Endothelial cell of umbilical vein (primary cell): Measurements from ENCODE around the gene QSOX2. TPM values are rescaled to one million over a fixed set of nuclear protein-coding genes. Genes with fewer than 3 reads are reported as not detected.

ENCODE experiments used
- BruUV-seq: library from RNA; stranded (reverse); fragments of 400-500 nt; replicated peaks from 2 replicates; lab custom pipeline; 2021; lab: Mats Ljungman, UMichigan
- CTCF ChIA-PET: fragments of 300-600, 350-600 bp; sonication (Branson Sonifier 250); formaldehyde crosslinking; loops from one replicate; lab custom pipeline; 2021; ENCODE audit warnings: antibody characterized with exemption, inconsistent platforms; lab: Charles Lee
- POLR2A ChIA-PET: fragments of 300-600, 350-600 bp; sonication (Branson Sonifier 250); formaldehyde crosslinking; loops from one replicate; lab custom pipeline; 2021; ENCODE audit warnings: antibody characterized with exemption, inconsistent platforms; lab: Charles Lee
- DNase-seq: peaks from one replicate; pipeline ENCODE4 v3.0.0-alpha.2; 2011; ENCODE audit warnings: low read depth, low spot score
- FAIRE-seq: peaks from 2 replicates; lab custom pipeline; 2011; peaks lifted over from hg19 to GRCh38; lab: Jason Lieb, UNC
- H2AFZ ChIP-seq: 2 replicates; pipeline ENCODE4 v1.6.0; 2012; ENCODE audit warnings: low read depth, low read length, control low read depth, inconsistent platforms
- H3K27ac ChIP-seq: 2 replicates; pipeline ENCODE4 v1.5.1; 2011; ENCODE audit warnings: low read depth, mild to moderate bottlenecking, control low read depth, low read length, moderate library complexity; ENCODE audit not compliant: insufficient read depth
- H3K27me3 ChIP-seq, 2 experiments: 2 replicates each; pipeline versions ENCODE4 v1.6.0 to v1.6.1; 2011; ENCODE audit warnings: low read length in 2 of 2, mixed read lengths in 1 of 2; ENCODE audit not compliant: control insufficient read depth in 2 of 2, insufficient read depth in 2 of 2
- H3K36me3 ChIP-seq, 2 experiments: 2 replicates in 1 of 2; 3 replicates in 1 of 2; pipeline ENCODE4 v1.5.1; 2011; ENCODE audit warnings: low read length in 2 of 2, mild to moderate bottlenecking in 1 of 2, moderate library complexity in 1 of 2; ENCODE audit not compliant: control insufficient read depth in 2 of 2, insufficient read depth in 2 of 2; ENCODE audit errors: extremely low read depth in 1 of 2
- H3K4me1 ChIP-seq: 3 replicates; pipeline ENCODE4 v1.5.1; 2011; ENCODE audit warnings: mild to moderate bottlenecking, low read length; ENCODE audit not compliant: control insufficient read depth, insufficient read depth; ENCODE audit errors: extremely low read depth
- H3K4me2 ChIP-seq: 2 replicates; pipeline ENCODE4 v1.6.1; 2011; ENCODE audit warnings: low read length, control low read depth, mixed read lengths; ENCODE audit not compliant: insufficient read depth
- H3K4me3 ChIP-seq, 3 experiments: fragments of 200-600 bp in 1 of 3; sonication (generic), shearing (Covaris generic) in 1 of 3; replicated peaks in 1 of 3; 2 replicates each; pipeline ENCODE4 v1.5.1; 2011 to 2016; ENCODE audit warnings: control low read depth in 3 of 3, low read length in 3 of 3, mild to moderate bottlenecking in 2 of 3, inconsistent platforms in 1 of 3, low read depth in 1 of 3, moderate library complexity in 1 of 3; ENCODE audit not compliant: insufficient read depth in 1 of 3
- H3K79me2 ChIP-seq: 2 replicates; pipeline ENCODE4 v1.6.0; 2012; ENCODE audit warnings: low read length, inconsistent platforms; ENCODE audit not compliant: control insufficient read depth, insufficient read depth
- H3K9ac ChIP-seq: replicated peaks from 2 replicates; pipeline ENCODE3; 2011; ENCODE audit warnings: low read length, control low read depth; ENCODE audit not compliant: insufficient read depth; ENCODE audit errors: extremely low read depth
- H3K9me1 ChIP-seq: replicated peaks from 3 replicates; pipeline ENCODE4 v1.6.0; 2011; ENCODE audit warnings: mild to moderate bottlenecking, low read length; ENCODE audit not compliant: control insufficient read depth, insufficient read depth; ENCODE audit errors: extremely low read depth
- H3K9me3 ChIP-seq: replicated peaks from 2 replicates; pipeline ENCODE4 v1.5.1; 2012; ENCODE audit warnings: low read length, inconsistent platforms; ENCODE audit not compliant: control insufficient read depth, insufficient read depth
- H4K20me1 ChIP-seq: replicated peaks from 2 replicates; pipeline ENCODE3; 2011; ENCODE audit warnings: mild to moderate bottlenecking, low read length; ENCODE audit not compliant: control insufficient read depth, insufficient read depth; ENCODE audit errors: extremely low read depth
- EZH2 ChIP-seq: IDR thresholded peaks from 2 replicates; pipeline ENCODE4 v1.6.1; 2012; ENCODE audit warnings: borderline replicate concordance, low read depth, mild to moderate bottlenecking, moderate library complexity, low read length, inconsistent platforms; ENCODE audit not compliant: severe bottlenecking
- FOS ChIP-seq: IDR thresholded peaks from 2 replicates; pipeline ENCODE4 v1.6.1; 2011; ENCODE audit warnings: mild to moderate bottlenecking, low read length, moderate library complexity, borderline replicate concordance; ENCODE audit not compliant: insufficient read depth
- JUN ChIP-seq: IDR thresholded peaks from 2 replicates; pipeline ENCODE4 v1.6.1; 2011; ENCODE audit warnings: borderline replicate concordance, low read depth; ENCODE audit not compliant: insufficient read length, insufficient read depth
- dilution Hi-C: fragments of 300-500 bp; cut with MboI; formaldehyde crosslinking; loops from one replicate; pipeline ENCODE4 v1.15.0; 2019; ENCODE audit warnings: low sequenced_read_pairs; ENCODE audit not compliant: extremely low pct_ligation_motif_present
- intact Hi-C: fragments of 100-400 bp; cut with micrococcal nuclease; formaldehyde crosslinking; loops from one replicate; pipeline ENCODE4 v1.10.0; 2022
- polyA plus RNA-seq, 4 experiments: library from polyadenylated mRNA; depleted of rRNA in 3 of 4; stranded (reverse) in 3 of 4; unstranded in 1 of 4; fragments of >200 nt; gene quantifications; 2 replicates each; pipeline versions ENCODE4 v1.2.1 to v1.2.3, GENCODE V29; 2011 to 2012; ENCODE audit warnings: missing spikeins in 1 of 4
- total RNA-seq: library from RNA; stranded (reverse); gene quantifications from 2 replicates; pipeline ENCODE4 v1.2.3, GENCODE V29; 2021

The QSOX2 gene
- total and polyA plus RNA-seq, 2 donors (not counting 3 experiments of a cell fraction or from before 2014, with no cell fraction given): 16.4 to 23.4 TPM

GRCh38 chr9:136253246-136254130 is 7.9 kb upstream of the QSOX2 start:
- no peaks in the 10 kb centered on the region for H3K9me1 ChIP-seq
- dilution Hi-C loops: no loop called here
- H3K9ac ChIP-seq: no peak overlapping the region
- no peak for TF ChIP-seq FOS
- H3K4me2 ChIP-seq: no peak overlapping the region
- no peaks in the 10 kb centered on the region for H3K79me2 ChIP-seq
- DNase-seq: no peak
- FAIRE-seq: no peak
- no peak overlapping the region for H3K27ac ChIP-seq
- no peaks in the 10 kb centered on the region for H4K20me1 ChIP-seq
- no peaks in the 10 kb centered on the region for H3K36me3 ChIP-seq
- H3K4me3 ChIP-seq: no peak overlapping the region
- H2AFZ ChIP-seq: no peak overlapping the region
- H3K9me3 ChIP-seq: no peaks in the 10 kb centered on the region
- ChIA-PET POLR2A (no interaction called here), CTCF (interaction anchor here (1.0 kb wide), 1 partner anchor 24 kb away, joined by 3 read pairs; no protein-coding TSS in a partner anchor)
- intact Hi-C loops: no loop called here
- H3K4me1 ChIP-seq: no peaks in the 10 kb centered on the region
- H3K27me3 ChIP-seq: peaks cover 0 to 2% of the 10 kb centered on the region in 2 experiments
- BruUV-seq: no TSS peak

- intact Hi-C loops (no loop called here), dilution Hi-C loops (no loop called here)
- no TSS peak for BruUV-seq
- Histone ChIP-seq H3K4me3 (no peak overlapping the region), H3K27ac (no peak overlapping the region), H3K9ac (no peak overlapping the region), H3K9me3 (no peaks in the 10 kb centered on the region), H3K79me2 (no peaks in the 10 kb centered on the region), H3K4me2 (no peak overlapping the region), H4K20me1 (no peaks in the 10 kb centered on the region), H3K9me1 (no peaks in the 10 kb centered on the region), H2AFZ (no peak overlapping the region), H3K27me3 (peaks cover 0 to 4% of the 10 kb centered on the region in 2 experiments), H3K36me3 (no peaks in the 10 kb centered on the region), H3K4me1 (no peaks in the 10 kb centered on the region)
- CTCF ChIA-PET: no interaction called here
- DNase-seq (no peak), FAIRE-seq (no peak)
- no peak for TF ChIP-seq EZH2
- no peak for TF ChIP-seq JUN
- POLR2A ChIA-PET: no interaction called here
These were observed 7.2 kb upstream of the QSOX2 start for GRCh38 chr9:136252846-136253245.
